HG03575 (cell line): Measurements from ENCODE around the gene BIRC7.

Experiments
- ATAC-seq: cut with Tn5 transposase; IDR thresholded peaks from one replicate; pipeline ENCODE4 v1.9.1; 2021; ENCODE audit not compliant: unreplicated experiment, insufficient number of reproducible peaks, low FRiP score; ENCODE audit errors: extremely low read depth

The BIRC7 gene, protein sequence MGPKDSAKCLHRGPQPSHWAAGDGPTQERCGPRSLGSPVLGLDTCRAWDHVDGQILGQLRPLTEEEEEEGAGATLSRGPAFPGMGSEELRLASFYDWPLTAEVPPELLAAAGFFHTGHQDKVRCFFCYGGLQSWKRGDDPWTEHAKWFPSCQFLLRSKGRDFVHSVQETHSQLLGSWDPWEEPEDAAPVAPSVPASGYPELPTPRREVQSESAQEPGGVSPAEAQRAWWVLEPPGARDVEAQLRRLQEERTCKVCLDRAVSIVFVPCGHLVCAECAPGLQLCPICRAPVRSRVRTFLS

DNA sequence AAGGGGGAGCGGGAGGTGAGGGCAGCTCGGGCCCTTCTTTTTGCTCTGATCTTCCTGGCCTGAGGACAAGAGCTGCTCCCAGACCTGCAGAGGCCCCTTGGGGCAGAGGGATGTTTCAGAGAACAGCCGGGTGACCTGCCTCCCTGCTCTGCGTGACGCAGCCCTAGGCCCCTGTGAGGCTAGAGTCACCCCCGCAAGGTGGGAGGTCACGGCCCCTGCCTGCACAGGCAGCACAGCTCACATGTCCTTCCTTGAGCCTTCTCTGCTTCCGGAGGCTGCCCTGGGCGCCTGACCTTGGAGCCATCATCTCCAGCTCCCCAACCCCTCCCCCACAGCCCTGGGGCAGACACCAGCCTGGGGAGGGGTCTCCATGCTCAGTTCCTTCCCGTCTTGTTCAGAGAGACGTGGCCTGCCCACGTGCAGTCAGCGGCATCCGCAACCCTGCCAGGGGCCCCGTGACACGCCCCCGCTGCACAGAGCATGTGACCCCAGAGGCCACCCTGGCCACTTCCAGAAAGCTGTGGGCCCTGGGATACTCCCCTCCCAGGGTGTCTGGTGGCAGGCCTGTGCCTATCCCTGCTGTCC is at the start of gene BIRC7:
BIRC7 (plus strand) TSS at position 507 of the 585 bp plus-strand sequence. CDS start 192 bp downstream, outside the sequence.
- ATAC-seq: no peak

DNA sequence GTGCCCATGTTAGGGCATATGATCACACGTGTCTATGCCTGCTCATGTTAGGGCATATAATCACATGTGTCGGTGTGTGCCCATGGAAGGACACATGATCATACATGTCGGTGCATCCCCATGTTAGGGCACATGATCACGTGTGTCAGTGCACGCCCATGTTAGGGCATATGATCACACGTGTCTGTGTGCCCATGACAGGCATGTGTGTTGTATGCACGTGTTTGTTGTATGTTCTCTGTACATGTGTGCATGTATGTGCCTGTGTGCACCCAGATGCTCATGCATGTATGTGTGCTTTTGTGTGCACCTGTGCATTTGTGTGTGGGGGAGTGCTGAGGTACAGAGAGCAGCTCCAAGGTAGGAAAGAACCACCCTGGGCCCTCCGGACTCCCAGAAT is 49.6 kb upstream of the BIRC7 start:
- ATAC-seq: no peak

DNA sequence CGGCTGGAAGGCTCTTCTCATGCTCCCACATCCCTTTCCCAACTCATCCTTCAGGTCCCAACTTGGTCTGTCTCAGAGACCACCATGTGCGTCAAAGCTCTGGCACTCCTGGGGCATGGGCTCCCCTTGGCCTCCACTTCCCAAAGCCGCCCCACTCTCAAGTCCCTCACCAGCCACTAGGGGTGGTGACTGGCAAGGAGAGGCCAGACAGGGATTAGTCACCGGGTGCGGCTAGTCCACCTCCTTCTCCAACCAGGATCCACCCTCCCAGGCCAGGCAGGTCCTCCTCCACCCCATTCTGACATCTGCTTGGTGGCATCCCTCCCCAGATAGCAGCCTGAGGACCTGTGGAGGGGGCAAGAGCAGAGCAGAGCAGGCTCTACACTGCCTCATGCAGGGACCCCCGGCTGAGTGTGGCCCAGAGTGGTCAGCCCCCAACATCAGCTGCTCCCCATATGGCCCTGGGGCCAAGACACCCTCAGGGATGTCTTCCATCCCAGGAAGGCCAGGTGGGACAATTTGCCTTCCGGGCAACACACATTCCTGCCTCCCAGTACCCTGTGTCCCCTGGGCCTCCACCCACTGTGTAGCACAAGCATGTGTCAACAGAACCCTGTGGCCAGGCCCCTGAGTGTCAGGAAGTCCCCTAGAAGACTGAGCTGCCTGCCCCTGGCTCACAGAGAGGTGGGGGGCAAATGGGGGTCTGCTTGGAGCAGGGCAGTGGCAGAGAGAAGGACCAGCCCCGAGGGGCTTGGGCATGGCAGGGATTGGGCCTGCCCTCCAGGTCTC is 49.0 kb upstream of the BIRC7 start:
- ATAC-seq: no peak

DNA sequence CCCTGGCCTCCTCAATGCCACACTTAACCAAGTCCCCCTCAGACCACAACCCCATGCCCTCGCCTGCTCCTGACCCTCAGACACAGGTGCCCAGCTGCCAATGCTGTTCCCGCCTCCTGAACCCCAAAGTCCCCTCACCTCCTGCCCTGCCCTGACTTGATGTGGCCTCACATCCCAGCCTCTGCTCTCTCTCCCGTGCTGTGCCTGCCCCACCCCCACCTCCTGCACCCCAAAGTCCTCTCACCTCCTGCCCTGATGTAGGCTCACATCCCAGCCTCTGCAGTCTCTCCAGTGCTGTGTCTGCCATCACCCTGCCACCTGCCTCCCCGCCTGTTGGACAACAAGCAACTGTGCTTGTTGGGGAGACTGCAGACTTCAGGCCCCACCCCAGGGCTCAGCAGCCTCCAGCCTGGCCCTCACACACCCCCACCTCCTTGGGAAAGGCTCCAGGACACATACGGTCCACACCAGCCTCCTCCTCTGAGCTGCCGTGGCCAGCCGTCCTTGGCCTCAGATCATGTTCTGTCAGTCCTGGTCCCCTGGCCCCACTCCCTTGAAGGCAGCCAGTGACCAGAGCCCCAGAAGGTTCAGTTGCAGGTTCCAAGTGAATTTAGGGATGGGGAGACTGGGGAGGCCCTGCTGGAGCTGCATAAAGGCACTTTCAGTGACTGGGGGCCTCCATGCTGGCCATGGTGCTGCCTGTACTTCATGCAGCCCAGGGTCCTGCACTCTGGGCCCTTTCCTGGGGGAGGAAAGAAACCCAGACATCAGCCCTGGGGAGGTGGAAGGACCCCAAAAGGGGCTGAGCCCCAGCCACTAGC is 48.2 kb upstream of the BIRC7 start:
- ATAC-seq: no peak

DNA sequence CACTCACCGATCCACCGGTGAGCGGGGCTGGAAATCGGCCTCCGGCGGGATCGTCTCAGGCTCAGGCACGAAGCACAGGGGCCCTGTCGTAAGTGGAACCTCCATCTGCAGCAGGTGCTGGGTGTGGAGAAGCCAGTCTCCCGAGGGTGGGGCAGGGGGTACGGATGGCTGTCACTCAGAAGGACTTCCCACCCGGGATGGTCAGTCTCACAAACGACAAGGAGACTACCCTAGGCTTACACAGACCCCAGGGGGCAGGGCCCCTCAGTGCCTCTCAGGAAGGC is 47.6 kb upstream of the BIRC7 start:
- no peak for ATAC-seq

DNA sequence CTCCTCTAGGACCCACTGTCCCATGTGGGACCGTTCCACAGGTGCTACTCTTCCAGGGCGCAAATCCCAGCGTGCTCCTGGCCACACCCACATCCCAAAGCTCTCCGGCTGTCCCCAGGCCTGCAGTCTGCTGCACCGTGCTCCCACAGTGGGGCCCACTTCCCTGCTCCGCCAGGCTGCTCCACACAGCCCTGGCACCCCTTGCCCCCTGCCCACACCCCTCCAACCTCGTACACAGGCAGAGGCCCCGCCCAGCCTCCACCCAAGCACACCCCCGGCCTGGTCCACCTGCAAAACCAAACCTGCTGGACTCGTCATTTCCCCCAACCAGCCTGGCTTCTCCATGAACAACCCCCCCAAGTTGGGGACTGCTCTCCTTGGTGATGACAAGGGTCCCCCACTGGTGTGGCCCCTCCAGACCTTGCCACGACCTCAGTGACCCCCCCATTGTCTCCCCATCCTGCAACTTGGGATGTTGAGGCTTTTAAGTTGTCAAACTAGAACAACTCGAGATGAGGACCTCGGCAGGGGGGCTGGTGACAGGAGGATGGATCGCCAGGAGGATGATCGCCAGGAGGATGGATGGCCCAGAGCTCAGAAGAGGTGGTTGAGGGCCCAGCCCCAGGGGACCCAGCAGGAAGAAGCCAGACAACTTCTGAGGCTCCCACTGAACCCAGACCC is 46.9 kb upstream of the BIRC7 start:
- no peak for ATAC-seq

DNA sequence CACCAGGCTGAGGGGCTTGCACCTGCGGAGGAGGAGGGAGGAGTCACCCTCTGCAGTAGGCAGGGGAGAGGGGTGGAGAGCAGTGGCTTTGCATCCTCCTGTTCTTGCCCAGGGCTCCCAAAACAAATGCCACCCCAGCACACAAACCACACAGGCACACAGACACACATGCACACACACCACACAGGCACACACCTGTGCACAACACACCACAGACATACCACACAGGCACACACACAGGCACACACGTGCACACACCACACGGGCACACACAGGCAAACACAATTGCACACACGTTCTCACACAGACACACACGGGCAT is 46.4 kb upstream of the BIRC7 start:
- ATAC-seq: no peak

DNA sequence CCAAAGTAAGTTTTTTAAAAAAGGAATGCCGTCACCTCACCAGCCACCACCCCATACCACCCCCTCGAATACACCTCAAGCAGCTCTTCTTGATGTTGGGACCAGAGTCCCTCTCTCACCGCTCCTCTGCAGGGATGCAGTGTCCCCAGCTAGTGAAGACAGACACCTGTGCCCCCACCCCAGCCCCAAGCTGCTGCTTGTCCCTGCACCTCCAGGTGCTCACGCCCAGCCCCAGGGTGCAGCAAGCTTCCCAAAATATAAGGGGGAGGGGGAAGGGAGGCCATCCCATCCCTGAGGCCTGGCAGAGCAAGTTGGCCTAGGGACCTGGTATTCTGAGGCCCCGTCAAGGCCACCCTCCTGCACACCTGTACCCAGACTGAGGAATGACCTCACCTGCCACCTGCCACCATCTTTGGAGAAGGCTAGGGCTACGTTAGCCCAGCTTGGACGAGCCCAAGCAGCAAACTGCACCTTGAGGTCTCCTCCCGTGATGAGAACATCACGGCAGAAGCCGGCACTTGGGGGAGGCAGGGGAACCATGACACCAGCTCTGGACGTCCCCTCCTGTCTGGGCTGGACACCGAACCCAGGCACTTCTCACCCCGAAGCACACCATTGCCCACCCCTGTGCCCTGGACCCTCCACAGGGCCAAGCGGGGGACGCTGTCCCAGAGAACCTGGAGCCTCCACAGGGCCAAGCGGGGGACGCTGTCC is 45.7 kb upstream of the BIRC7 start:
- no peak for ATAC-seq

DNA sequence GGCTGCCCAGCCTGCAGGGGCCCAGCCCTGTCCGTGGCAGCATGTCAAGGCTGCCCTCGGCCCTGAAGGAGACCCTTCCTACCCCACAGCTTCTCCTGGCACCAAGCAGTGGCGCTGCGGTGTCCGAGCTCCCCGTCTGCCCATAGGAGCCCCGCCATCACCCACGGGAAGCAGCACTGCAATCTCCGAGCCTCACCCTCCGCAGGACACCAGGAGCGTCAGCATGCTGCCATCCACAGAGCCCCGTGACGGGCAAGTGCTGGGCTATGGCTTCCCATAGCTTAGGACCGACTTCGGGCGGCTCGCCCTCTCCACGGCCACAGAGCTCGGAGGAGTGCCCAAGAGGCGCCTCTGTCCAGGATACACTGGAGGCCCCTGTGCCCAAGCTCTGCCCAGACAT is 44.9 kb upstream of the BIRC7 start:
- no peak for ATAC-seq

DNA sequence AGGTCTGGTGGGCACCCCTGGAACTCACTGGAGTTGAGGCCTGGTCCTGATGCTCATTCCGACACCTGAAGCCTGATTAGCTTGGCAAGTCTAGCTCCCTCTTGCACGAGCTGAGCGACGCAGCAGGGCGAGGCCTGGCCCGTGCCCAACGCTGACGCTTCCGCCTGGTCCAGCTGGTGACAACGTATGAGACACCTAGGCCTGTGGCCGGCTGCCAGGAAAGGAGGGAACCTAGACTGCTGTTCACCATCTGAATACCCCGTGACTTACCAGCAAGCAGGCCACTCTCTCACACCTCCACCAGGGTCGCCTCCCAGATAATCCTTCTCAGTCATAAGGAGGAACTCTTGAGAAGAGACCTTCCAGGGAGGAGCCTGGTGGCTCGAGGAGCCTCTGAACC is 44.3 kb upstream of the BIRC7 start:
- ATAC-seq: no peak

DNA sequence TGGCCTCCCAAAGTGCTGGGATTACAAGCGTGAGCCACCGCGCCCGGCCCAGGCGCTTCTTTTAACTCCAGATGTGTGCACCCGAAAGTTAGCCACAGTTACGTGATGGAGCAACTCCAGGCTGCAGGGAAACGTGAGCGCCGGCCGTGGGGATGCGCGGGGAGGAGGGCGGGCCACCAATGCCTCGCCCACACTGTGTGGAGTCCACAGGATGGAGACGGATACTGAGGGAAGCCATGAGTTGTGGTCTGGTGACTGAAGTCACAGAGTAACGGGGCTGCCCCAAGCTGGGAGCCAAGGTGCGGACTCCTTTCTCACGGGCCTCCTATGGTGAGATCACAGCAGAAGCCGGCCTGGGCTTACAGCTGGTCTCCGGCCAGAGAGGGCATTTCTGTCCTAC is 43.0 kb upstream of the BIRC7 start:
- no peak for ATAC-seq

DNA sequence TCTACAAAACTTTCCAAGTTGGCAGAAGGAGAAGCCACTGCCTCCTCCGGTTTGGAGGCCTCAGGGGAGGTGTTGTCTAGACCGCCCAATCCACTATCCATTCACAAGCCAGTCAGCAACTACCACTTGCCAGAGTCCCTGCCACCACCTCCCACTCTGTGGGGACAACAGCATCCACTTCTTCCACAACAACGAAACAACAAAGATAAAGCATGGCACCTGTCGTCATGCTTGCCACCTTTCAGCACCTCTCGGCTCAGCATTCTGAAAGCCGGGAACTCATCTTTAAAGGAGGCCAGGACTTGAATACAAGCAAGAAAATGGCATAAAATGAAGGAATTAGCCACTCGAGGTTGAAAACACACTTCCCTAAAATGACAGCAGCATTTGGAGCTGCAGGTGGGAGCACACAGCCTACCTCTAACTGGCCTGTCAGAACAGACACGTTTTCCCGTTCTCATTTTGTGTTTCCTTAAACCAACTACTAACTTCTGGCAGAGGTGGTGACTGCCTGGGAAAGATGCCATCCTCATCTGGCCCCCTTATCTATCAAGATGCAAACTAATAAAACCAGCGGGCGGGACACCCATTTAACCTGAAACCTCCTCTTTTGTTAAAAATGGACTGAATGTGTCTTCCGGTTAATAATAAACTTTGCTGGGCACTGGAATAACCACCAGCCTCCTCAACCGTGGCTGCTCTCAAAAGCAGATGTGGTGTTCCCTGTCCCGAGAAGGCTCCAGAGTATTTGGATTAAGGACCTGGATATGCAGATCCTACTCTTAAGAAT is 41.5 kb upstream of the BIRC7 start:
- no peak for ATAC-seq

DNA sequence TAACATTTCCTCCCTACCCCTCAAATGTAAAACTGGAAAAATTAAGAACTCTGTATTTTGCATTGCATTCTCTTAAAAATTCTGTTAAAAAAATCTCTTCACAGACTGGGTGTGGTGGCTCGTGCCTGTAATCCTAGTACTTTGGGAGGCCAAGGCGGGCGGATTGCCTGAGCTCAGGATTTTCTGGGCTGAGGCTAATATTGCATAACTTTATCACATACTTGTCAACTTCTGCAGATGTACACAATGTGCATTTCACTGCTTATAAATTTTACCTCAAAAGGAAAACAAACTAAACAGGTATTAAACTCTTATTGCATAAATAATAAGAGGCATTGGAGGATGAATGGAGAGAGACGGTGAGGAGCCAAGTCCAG is 40.9 kb upstream of the BIRC7 start:
- no peak for ATAC-seq

DNA sequence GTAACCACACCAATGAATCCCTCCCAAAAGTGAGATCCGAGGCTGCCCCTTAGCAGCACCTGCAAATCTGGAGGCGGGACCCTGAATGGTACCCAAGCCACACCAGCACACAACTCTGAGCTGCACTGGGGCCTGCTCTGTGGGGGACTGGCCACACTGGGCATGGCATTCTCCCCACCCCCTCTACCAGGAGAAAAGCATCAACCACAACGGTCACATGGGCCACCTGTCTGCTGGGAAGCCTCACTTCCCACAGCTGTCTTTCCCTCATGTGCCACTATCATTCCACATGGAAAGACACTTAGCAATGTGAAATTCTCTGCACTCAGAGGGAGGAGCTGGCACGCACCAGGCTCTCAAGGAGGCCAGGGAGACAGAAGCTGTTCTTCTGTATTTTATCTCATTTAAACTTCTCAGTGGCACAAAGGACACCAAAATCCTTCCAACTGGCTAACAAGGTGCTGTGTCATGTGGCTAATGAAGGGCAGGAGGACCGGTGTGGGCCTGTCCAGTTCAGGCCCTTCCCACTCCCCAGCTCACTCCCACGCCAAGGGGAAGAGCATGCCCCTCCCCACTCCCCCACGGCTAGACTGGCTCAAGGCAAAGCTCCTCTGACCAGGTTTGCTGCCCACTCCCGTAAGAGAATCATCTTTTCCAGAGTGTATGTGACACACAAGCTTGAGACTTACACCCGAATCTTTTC is 38.8 kb upstream of the BIRC7 start:
- no peak for ATAC-seq

DNA sequence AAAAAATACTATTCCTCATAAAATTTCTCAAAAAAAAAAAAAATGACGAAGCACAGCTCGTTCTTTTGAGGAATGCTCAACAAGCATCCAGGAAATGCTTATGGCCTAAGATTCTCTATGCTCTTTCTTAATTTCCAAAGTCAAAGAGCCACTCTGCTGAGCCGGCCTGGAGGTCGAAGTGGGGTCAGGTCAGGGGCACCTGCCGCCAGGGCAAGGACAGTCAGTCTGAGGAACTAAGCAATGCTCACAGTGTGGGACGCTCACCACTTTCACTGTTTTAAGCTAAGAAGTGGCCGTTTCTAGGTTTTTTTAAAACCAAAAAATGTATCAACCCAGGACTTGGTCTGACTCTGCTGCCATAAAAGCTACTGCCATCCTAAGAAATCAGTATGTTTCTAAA is 37.1 kb upstream of the BIRC7 start:
- no peak for ATAC-seq

DNA sequence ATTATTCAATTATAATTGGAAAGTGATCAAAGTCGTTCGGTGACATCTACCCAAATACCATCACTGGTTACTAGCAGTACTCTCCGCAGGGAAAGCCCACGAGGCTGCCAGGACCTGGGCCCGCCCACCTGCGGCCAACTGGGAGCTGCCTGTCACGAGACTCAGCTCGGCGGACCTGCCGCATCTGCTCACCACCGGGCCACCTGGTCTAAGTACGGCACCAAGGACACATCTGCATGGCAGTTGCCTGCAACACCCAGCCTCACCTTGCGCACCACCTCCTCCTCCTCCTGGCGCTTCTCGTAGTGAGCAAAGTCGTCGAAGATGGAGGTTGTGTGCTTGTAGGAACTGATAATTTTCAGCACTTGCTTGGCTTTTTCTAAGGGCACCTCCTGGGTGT is 33.7 kb upstream of the BIRC7 start:
- no peak for ATAC-seq

DNA sequence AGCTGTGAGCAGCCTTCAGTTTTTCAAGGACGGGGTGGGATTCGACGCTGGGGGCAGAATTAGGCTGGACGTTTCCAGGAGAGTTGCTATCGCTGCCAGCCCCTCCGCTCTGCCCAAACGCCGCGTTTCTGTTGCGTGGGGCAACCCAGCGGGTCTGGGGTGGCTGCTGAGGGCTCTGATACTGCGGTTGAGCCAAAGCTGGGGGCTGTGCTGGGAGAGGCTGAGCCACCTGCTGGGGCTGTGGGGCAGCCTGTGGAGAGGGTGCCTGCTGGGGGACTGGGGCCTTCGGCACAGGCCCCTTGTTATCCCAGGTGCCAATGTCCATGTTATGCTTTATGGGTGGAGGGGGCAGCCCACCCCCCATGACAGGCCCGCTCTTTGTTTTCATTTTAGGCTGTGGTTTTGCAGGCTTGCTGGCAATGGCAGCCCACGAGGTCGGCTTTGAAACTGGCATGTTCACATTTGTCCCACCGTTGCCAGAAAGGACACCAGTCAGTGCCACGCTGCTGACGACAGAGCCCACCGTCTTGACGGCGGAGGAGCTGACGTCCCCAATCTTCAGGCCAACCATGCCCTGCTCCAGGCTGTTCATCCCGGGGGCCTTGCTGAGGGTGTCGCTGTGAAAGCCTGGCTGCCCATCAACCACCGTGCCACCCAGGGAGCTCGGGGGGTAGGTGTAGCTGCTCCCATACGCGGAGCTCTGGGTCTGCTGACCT is 32.7 kb upstream of the BIRC7 start:
- no peak for ATAC-seq
